Measurements from ENCODE around the gene COMMD1.

DNA sequence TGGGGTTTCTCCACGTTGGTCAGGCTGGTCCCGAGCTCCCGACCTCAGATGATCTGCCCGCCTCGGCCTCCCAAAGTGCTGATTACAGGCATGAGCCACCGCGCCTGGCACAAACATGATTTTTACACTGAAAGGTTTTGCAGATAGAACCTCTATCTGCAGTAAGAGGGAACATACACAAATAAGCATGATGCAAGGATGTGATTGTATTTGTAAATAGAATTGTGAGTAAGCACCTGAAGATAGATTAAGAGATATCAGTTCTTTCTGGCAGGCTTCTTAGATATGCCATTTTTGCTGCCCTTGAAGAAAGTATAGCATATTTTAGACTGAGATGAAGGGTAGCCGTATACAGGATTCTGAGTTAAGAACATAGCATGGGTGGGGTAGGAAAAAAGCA, 3.6 kb downstream of the COMMD1 start:
- TF ChIP-seq POLR2AphosphoS5 (IDR thresholded peaks at IDR 0.05; ENCODE audit: low read depth, low read length) (no peak), TAF1 (IDR thresholded peaks at IDR 0.05; ENCODE audit: borderline replicate concordance, low read depth, low read length) (no peak)

Data from GM12892 (cell line).